GM21447 (cell line): ENCODE data around the gene LCP1.

Experiments used
- ATAC-seq: cut with Tn5 transposase; IDR thresholded peaks from one replicate; pipeline ENCODE4 v1.9.1; 2021; ENCODE audit not compliant: unreplicated experiment

Gene LCP1

GRCh38 chr13:46160471-46161066 lies 21.4 kb downstream of the LCP1 start:
- ATAC-seq = no peak

- no peak for ATAC-seq
Measured at GRCh38 chr13:46160065-46160464, 21.9 kb downstream of the LCP1 start.

- ATAC-seq = no peak
Measured at GRCh38 chr13:46158983-46159382, 23.0 kb downstream of the LCP1 start.

GRCh38 chr13:46158222-46158621 lies 23.8 kb downstream of the LCP1 start:
- ATAC-seq = no peak

- ATAC-seq = no peak
Measured at GRCh38 chr13:46154136-46154801, 27.7 kb downstream of the LCP1 start.

GRCh38 chr13:46152627-46153328 lies 29.2 kb downstream of the LCP1 start:
- ATAC-seq = no peak

GRCh38 chr13:46150134-46150693 lies 31.8 kb downstream of the LCP1 start:
- no peak for ATAC-seq

GRCh38 chr13:46149272-46150133 lies 32.5 kb downstream of the LCP1 start:
- ATAC-seq = no peak

- ATAC-seq = no peak
Measured at GRCh38 chr13:46146898-46147297, 35.1 kb downstream of the LCP1 start.

GRCh38 chr13:46145950-46146349 lies 36.0 kb downstream of the LCP1 start:
- ATAC-seq = no peak

- ATAC-seq = no peak
Measured at GRCh38 chr13:46145135-46145534, 36.8 kb downstream of the LCP1 start.

- no peak for ATAC-seq
Measured at GRCh38 chr13:46143184-46143701, 38.7 kb downstream of the LCP1 start.

GRCh38 chr13:46142776-46143175 lies 39.2 kb downstream of the LCP1 start:
- no peak for ATAC-seq

GRCh38 chr13:46140044-46140443 lies 41.9 kb downstream of the LCP1 start:
- ATAC-seq = no peak

- ATAC-seq = no peak
Measured at GRCh38 chr13:46137627-46138317, 44.2 kb downstream of the LCP1 start.

- ATAC-seq = no peak
Measured at GRCh38 chr13:46136688-46137087, 45.3 kb downstream of the LCP1 start.

- ATAC-seq = no peak
Measured at GRCh38 chr13:46134961-46135522, 46.9 kb downstream of the LCP1 start.

GRCh38 chr13:46134494-46134893 lies 47.5 kb downstream of the LCP1 start:
- no peak for ATAC-seq

- no peak for ATAC-seq
Measured at GRCh38 chr13:46132109-46132508, 49.9 kb downstream of the LCP1 start.

GRCh38 chr13:46131705-46132104 lies 50.3 kb downstream of the LCP1 start:
- ATAC-seq = no peak
